ENCODE data around the gene BICC1. TPM values are rescaled to one million over a fixed set of nuclear protein-coding genes. Genes with fewer than 3 reads are reported as not detected.

The BICC1 gene
- total and polyA plus RNA-seq, 2 of the 8 experiments (the other 6 are each of a cell fraction or from before 2014, with no cell fraction given): 0.20 to 0.73 TPM

- no peak for DNase-seq (ENCODE audit: low read depth in 1 of 2, low spot score in 2 of 2)
- Histone ChIP-seq H2BK20ac (ENCODE audit: low read length) (no peak overlapping the region), H3K27me3 (replicated peaks in 1 of 4; ENCODE audit: control insufficient read depth in 3 of 4, extremely low read depth in 1 of 4, insufficient read depth in 3 of 4, low read length in 3 of 4) (no peaks in the 10 kb centered on the region), H3K14ac (ENCODE audit: insufficient read length) (no peak overlapping the region), H2BK15ac (ENCODE audit: low read length) (no peak overlapping the region), H3K9me3 (ENCODE audit: insufficient read depth in 2 of 2, low read depth in 1 of 2, low read length in 1 of 2) (no peaks in the 10 kb centered on the region), H3K4ac (replicated peaks; ENCODE audit: insufficient read length, low read depth, low read length) (no peak overlapping the region), H3K36me3 (ENCODE audit: control insufficient read depth in 2 of 4, insufficient read depth in 4 of 4, low read length in 3 of 4) (no peaks in the 10 kb centered on the region), H2BK120ac (replicated peaks; ENCODE audit: low read depth, low read length) (no peak overlapping the region), H3K56ac (replicated peaks; ENCODE audit: insufficient read length, low read depth, low read length) (no peak overlapping the region), H3K27ac (ENCODE audit: low read depth, low read length) (no peak overlapping the region), H2BK5ac (ENCODE audit: low read depth, low read length) (no peak overlapping the region), H3K4me2 (ENCODE audit: insufficient read depth in 1 of 2, low read depth in 2 of 2, low read length in 2 of 2) (no peak overlapping the region), H3K18ac (ENCODE audit: extremely low read depth, low read length) (no peak overlapping the region), H4K20me1 (replicated peaks in 1 of 2; ENCODE audit: control insufficient read depth in 1 of 2, insufficient read depth in 2 of 2, low read length in 2 of 2) (no peaks in the 10 kb centered on the region), H4K8ac (ENCODE audit: extremely low read depth, insufficient read depth, low read length) (no peak overlapping the region), H3K23ac (ENCODE audit: insufficient read length) (no peak overlapping the region), H4K91ac (replicated peaks; ENCODE audit: insufficient read length, low read length) (no peak overlapping the region), H2AFZ (ENCODE audit: low read length) (no peak overlapping the region), H4K5ac (ENCODE audit: insufficient read length, low read depth, low read length) (no peak overlapping the region), H2AK5ac (ENCODE audit: low read depth, low read length) (no peak overlapping the region), H3K4me1 (replicated peaks in 1 of 4; ENCODE audit: control insufficient read depth in 3 of 4, insufficient read depth in 4 of 4, low read length in 3 of 4) (no peaks in the 10 kb centered on the region), H3K9ac (replicated peaks in 1 of 4; ENCODE audit: extremely low read depth in 1 of 4, low read depth in 3 of 4, low read length in 3 of 4) (no peak overlapping the region), H3K4me3 (ENCODE audit: extremely low read depth in 1 of 4, insufficient read depth in 2 of 4, low read depth in 3 of 4, low read length in 4 of 4) (no peak overlapping the region), H3K23me2 (ENCODE audit: low read depth, low read length) (no peaks in the 10 kb centered on the region), H3K79me1 (ENCODE audit: low read depth, low read length) (no peaks in the 10 kb centered on the region), H2BK12ac (ENCODE audit: low read depth, low read length) (no peak overlapping the region), H3K79me2 (ENCODE audit: control insufficient read depth in 1 of 2, insufficient read depth in 2 of 2, low read length in 2 of 2) (no peaks in the 10 kb centered on the region)
- TF ChIP-seq SP2 (IDR thresholded peaks at IDR 0.05; ENCODE audit: low read length) (no peak), CHD1 (IDR thresholded peaks at IDR 0.05; ENCODE audit: low read depth, low read length) (no peak), CBX5 (IDR thresholded peaks at IDR 0.05; ENCODE audit: low read depth, low read length) (no peak), TCF12 (IDR thresholded peaks at IDR 0.05; ENCODE audit: low read depth, low read length) (no peak), BCL11A (IDR thresholded peaks at IDR 0.05; ENCODE audit: low read depth in 2 of 2, low read length in 2 of 2) (no peak)
- WGBS, 2 experiments (ENCODE audit: extremely low coverage in 1 of 2, insufficient coverage in 1 of 2, insufficient read length in 1 of 2, insufficient replicate concordance in 2 of 2, low coverage in 1 of 2, low lambda C conversion rate in 2 of 2, missing lambda C conversion rate in 1 of 2): 94% methylated on average over 1 of the region's 1 CpG; no CpG with 5 or more reads in 1 of the 2 experiments
- ChIA-PET POLR2A (ENCODE audit: partially characterized antibody) (no interaction called here), CTCF (ENCODE audit: partially characterized antibody) (no interaction called here)
- FAIRE-seq: no peak
Observed at GRCh38 chr10:58802047-58802446, 289.4 kb downstream of the BICC1 start.
